Kidney tubule cell (primary cell): ENCODE measurements around the gene SHANK1.

ENCODE experiments used
- DNase-seq: peaks from one replicate; pipeline ENCODE4 v3.0.0-alpha.2; 2018; ENCODE audit warnings: low spot score

The SHANK1 gene

DNA sequence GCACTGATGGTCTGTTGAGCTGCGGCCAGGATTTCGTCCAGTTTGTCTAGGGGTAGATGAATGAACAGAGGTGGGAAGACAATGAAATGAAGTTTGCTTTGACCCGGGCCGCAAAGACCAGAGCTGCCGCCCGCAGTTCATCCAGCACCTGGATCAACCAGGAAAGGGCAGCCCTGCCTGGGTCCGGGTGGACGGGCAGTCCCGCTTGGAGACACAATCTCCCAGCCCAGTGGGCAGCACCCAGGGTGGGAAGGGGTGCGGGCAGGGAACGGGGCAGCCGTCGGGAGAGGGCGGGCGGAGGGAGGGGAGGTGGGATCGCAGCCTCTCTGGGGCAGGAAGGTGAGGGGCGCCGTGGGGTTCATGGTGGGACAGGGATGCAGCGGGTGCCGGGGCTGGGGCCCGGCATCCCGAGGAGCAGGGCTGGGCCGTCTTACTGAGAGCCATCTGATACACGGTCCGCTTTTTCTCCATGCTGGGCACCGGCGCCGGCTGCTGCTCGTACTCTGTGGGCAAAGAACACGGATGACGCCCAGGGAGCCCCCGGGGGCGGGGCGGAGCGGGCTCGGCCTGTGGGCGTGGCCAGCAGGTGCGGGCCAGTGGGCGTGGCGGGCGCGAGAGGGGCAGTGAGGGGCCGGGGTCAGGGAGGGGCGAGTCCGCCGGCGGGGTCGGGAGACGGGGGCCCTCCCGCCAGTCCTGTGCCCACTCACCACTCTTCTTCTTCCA lies 33.1 kb downstream of the SHANK1 start:
- no peak for DNase-seq

DNA sequence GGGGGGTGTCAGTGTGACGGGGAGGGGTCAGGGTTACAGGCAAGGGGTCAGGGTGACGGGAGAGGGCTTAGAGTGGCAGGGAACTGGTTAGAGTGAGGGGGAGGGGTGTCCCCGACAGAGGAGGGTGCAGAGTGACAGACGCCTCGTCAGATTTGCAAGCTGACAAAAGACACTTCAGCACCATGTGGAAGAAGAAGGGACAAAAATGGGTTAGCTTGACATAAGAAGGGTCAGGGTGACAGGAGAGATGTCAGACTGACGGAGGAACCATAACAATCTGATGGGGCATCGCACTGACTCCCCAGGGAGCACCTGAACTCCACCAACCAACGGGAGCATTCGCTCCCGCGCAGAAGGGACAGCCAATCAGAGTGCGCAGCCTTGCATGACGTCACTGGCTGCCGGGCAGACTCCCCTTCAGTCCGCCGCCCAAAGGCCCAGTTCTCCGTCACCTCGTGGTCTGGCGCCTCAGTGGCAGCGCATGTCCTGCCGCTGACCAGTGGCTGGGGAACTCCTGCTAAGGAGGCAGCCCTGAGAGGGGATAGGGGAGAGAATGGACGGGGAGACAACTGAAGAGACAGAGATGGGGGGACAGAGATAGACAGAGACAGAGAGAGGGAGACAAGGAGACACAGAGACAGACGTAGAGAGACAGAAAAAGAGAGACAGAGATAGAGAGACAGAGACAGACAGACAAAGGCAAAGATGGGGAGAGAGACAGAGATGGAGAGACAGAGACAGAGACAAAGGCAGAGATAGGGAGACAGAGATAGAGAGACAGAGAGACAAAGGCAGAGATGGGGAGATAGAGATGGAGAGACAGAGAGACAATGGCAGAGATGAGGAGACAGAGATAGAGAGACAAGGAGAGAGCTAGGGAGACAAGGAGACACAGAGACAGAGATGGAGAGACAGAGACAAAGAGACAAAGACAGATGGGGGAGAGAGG lies 40.2 kb downstream of the SHANK1 start:
- DNase-seq = peak; percentile 70

DNA sequence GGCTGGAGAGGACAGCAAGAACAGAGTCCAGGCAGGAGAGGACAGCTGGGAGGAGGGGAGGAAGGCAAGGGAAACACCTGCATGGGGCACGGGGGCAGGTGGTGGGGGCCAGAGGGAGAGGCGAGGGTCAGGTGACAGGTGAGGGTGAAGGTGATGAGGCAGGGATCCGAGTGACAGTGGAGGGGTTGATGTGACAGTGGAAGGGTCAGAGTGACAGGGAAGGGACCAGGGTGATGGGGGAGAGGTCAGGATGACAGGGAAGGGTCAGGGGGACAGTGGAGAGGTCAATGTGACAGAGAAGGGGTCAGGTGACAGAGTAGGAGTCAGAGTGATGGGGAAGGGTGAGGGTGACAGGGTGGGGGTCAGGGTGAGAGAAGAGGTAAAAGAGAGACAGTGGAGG lies 41.3 kb downstream of the SHANK1 start:
- DNase-seq = no peak

DNA sequence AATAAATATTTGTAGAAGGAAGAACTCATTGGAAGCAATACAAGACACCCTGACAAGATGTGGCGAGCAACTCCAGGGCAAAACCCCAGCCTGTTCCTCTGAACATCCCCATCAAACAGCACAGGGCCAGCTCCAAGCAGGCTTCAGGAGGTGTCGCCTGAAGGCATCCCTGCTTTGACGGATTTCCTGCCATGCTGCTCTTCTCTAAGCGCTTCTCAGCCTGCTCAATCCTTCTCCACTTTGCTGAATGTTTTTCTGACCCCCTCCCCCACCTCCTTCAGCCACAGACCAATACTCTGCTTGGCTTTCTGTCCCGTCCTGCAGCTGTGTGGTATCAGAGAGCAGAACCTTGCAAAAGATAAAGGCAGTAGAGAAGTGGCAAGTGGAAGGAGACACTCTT lies 42.0 kb downstream of the SHANK1 start:
- no peak for DNase-seq

DNA sequence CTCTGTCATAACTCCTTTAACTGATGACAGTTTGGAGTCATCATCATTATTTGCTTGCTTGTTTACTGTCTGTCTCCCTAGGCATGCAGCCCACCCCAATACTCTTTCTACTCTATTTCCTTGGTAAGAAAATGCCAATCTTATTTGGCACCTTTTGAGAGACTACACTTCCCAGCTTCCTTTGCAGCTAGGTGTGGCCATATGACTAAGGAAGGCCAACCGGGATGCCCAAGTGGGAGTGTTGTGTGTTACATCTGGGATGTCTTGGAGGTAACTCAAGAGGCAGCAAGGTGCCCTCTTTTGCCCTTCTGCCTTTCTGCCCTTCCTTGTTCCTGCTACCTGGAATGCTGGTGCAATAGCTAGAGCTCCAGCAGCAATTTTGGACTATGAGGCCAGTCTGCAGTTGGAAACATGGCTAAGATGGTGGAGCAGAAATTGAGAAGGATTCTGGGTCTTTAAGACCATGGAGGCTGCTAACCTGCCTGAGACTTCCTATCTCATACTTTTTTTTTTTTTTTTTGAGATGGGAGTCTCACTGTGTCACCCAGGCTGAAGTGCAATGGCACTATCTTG lies 42.9 kb downstream of the SHANK1 start:
- no peak for DNase-seq

DNA sequence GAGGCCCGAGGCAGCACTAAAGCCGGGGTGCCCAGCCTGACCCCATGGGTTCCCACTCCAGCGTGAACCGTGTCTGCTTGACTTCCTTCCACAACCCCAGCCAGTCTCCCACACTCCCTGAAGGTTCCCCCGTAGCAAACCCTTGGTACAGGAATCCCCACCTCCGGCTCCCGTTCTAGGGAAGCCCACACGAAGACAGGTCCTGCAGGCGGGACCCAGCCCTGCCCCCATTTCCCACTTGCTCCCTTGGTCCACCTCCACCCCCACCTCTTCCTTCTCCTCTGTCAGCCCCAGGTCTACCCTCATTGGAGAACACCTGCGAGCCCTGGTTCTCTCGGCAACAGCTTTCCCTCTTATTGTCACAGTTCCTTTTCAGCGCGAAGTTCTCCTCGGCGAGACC lies 46.5 kb downstream of the SHANK1 start:
- DNase-seq = no peak

DNA sequence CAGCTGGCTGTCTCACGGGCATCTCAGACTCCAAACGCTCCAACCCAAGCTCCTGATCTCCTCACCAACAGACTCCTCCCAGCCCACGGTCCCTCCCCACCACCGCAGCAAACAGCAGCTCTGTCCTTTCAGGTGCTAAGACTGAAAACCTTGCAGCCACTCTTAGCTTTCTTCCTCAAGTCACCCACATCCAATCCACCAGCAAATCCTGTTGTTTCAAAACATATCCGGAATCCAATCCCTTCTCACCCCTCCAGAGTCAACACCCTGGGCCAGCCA lies 49.6 kb downstream of the SHANK1 start:
- no peak for DNase-seq

DNA sequence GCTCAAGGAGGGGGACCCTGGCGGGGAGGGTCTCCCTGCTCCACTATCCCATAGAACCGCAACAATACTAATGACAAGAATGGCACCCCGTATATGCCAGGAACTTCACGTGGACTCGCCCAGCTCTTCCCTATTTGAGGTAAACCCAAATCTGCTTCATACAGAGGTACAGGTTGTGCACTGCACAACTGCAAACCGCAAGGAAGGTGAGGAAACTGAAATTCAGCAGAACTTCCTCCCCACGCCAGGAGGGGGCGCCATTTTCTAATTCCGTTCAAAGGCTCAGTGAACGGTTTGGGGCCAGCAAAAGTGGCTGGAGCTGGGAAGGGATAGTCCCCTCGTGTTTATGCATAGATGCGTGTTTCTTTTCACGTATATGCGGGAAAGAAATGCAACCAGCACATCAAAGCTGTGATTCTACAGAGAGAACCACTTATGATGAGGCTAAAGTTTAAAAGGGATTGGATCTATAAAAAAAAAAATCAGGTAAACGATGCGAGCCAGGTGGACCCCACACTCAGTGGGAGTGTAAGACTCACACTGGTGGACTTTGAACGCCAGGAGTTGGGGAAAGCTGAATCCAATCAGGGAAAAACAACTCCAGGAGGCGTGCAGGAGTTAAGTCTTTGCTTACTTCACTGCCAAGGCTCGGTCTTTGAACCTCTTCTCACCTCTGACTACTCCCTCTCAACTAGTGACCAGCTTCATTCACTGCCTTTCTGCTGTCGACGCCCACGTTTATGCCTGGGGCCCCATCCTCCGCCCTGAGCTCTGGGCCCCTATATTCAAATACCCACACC lies 50.1 kb downstream of the SHANK1 start:
- peak; percentile 33 for DNase-seq

DNA sequence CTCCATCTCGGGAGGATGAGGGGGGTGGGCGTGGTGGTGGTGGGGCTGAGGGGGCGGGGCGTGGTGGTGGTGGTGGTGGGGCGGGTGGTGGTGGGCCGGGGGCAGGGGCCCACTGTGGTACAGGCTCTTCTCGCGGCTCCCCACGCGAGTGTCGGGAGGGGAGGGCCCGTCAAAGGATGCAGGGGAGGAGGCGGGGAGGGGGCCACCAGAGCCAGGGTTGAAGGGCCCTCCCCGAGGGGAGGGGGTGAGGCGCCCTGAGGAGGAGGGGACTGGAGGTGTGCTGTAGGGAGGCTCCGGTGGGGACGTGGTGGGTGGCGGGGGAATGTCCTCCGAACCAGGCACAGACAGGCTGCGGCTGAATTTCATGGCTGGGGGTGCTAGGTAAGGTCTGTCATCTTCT lies 50.7 kb downstream of the SHANK1 start:
- DNase-seq = no peak

DNA sequence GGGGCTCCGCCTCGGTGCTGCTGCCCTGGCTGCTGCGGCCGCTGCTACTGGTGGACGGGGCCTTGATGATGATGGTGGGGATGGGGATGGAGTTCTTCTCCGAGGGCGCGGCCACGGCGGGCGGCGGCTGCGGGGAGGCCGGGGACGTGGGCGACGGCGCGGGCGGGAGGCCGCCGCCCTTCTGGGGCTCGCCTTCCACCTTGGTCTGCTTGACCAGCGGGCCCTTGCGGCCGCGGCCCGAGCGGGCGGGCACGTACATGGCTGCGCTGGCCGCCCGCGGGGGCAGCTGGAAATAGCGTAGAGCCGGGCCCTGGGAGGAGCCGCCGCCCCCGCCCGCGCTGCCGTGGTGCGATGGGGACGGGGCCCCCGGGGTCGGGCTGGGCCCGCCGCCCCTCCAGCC lies 51.2 kb downstream of the SHANK1 start:
- DNase-seq = no peak

DNA sequence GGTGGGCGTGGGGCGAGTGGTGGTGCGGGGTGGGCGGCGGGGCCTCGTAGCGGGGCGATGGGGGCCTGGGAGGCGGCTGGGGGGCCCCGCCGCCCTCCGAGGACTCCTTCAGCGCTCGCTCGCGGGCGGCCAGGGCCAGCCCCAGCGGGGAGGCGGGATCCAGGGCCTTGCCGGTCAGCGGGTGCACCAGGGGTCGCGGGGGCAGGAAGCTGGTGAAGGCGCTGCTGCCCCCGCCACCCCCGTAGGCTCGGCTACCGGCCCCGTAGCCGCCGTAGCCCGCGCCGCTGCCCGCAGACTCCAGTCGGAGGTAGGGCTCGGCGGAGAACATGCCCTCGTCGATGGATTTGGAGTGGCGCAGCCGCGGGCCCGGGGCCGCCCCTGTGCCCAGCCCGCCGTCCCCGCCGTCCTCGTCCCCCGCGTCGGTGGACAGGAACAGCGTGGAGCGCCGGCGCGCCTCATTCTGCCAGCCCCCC lies 51.8 kb downstream of the SHANK1 start:
- DNase-seq = no peak

DNA sequence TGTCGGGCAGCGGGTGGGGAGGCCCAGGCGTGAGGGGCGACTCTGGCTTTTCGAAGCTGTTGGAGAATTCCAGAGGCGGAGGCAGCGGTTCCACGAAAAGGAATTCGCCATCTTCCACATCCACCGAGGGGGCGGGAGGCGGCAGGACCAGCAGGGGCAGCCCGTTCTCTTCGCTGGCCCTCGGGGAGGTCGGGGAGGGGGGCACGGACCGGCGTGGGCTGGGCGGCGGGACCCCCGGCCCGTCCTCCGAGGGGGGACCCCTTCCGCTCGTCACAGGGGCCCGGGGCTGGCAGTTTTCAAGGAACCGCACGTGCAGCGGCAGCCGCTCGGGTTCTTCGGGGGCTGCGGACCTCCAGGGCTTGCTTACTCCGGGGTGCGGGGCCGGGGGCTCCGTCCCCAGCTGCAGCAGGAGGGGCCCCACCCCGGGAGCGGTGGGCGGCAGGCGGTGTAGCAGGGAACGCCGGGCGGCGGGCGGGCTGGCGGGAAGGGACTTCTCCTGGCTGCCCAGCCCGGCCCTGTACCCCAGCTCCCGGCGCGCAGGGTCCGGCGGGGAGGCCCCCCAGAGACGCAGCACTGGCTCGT lies 52.3 kb downstream of the SHANK1 start:
- no peak for DNase-seq

DNA sequence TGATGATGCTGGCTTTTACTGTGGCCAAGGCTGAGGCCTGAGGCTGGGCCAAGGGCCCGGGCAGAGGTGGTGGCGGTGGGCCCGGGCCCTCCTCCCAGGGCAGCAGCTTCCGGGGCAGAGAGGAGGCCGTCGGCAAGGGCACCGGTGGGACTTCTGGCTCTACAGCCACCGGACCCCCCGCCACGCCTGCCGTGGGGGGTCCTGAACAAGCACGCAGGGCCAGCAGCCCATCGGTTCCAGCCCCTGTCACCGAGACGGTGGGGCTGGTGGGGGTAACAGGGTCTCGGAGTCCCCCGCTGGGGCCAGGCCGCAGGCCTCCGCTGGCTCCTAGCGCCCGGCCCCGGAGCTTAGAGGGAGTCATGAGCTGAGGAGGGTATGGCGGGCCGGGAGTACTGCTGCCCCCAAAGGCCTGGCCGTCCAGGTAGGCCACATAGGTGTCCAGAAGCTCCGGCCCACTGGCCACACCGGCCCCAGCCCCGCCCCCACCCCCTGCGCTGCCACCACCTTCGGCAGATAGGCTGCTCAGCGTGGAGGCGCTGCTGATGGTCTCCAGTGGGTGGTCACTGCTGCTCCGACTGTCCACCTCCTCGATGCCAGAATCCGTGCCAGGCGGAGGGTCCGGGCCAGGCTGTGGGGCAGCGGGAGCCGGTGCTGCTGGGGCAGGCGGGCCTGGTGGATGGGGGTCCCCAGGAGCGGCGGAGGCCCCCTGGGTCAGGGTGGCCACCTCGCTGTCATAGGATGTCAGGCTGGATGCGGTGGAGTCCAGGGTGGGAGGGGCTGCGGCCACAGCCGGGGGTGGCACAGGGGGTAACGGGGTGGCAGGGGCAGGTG lies 53.0 kb downstream of the SHANK1 start:
- no peak for DNase-seq

DNA sequence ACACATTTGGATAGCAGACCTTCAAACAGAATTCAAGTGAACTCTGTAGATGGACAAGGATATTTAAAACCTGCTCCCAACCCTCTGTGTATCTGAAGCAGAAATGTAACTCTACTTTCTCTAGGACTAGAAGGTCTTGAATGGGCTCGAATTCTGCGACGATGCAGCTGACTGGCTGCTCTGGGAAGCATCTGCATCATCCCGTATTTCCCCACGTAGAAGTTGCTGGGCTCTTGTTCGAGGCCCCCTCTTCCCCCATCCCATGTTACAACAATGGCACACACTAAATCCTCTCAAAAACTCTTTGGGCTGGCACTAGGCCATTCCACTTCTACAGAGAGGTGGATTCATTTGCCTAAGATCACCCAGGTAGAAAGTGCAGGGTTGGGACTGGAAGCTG lies 55.4 kb downstream of the SHANK1 start:
- DNase-seq = no peak

DNA sequence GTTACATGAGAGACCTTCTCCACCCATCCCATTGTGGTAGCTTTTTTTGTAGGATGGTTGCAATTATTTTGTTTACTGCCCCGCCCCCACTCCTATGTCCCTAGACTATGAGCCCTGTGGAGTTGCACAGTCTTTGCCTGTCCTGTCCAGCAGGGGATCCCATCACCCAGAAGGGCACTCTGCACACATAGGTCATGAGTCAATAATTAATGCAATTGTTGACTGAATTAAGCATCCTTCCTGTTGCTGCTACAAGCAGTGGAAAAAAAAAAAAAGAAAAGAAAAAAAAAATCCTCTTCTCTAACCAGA lies 56.2 kb downstream of the SHANK1 start:
- peak; percentile 45 for DNase-seq

DNA sequence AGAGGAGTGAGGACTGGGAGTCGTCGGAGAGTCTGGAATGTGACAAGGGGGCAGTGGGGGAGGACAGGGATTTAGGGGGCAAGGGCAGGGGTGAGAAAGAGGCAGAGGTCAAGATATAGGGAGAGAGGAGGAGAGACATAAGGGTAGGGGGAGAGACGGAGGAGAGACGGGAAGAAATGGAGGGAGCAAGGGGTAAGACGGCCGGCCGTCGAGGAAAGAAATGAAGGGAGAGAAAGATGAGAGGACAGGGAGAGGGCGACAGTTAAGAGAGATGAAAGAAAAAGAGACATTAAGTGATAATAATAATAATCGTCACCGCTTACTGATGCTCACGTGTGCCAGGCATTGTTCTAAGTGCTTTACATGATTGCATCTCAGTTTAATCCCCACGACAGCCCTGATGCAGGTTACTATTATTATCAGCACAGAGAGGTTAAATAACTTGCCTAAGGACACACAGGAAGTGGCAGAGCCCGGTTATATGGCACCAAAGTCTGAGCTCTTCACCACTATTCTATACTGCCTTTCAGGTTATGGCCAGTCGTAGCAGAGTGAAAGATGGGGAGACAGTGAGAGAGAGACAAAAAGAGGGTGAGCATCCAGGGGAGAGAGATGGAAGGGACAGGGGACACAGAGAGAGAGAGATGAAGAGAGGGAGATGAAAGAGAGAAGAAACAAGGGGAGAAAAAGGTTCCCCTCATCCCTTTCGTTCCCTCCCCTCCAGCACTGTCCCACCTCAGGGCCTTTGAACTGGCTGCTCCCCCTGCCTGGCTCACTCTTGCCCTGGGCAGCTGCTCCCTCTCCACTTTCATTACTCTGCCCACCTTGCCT lies 56.7 kb downstream of the SHANK1 start:
- no peak for DNase-seq

DNA sequence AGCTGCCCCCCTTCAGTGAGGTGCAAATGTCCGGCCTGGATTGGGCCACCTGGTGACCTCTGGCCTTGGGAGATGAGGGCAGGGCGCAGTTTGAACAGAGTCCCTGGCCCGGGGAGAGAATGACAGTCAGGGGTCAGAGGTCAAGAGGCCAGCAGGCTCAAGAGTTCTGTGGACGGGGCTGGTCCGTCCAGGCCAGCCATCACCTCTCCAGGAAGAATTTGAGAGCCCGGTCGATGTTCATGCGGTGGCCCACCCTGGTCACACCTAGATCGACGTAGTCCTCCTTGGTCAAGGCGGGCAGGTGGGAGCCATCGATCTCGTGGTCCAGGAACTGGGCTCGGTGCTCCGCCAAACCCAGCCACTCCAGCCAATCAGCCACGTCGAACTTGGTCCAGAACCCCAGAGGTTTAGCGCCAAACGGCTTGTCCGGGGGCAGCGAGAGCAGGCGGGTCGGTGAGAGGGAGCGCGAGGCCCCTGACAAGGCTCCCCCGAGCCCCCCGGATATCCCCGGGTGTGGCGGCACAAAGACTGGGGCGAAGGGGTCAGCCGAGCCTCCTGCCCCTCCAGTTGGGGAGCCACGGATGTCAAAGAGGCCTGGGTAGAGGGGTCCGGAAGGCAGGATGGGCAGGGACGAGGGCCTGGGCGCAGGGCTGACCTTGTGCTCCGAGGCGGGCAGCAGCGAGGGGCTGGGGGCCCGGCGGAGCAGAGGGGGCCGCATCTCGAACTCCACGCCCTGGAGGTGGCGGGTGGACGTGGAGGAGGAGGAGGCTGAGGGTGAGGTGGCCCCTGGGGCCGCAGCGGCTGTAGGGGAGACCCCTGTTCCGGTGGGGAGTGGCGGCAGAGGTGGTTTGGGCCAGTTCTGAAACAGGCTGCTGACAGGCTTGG lies 57.6 kb downstream of the SHANK1 start:
- no peak for DNase-seq

DNA sequence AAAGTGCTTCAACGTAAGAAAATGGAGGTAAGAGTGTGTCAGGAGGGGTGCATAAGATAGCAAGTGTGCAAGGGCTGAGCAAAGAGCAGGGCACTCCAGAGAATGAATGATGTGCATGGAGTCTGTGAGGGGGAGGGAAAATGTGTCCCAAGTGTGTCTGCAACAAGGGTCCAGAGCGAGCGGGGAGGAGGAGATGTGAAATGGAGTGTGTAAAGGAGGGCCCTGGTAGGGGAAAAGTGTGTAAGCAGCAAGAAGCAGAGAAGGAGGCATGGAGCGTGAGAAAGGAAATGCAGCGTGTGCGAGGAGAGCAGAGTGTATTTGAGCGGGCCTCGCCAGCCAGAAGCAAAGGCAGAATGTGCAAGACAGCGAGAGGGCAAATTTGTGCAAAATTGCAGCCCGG lies 58.6 kb downstream of the SHANK1 start:
- DNase-seq = no peak

DNA sequence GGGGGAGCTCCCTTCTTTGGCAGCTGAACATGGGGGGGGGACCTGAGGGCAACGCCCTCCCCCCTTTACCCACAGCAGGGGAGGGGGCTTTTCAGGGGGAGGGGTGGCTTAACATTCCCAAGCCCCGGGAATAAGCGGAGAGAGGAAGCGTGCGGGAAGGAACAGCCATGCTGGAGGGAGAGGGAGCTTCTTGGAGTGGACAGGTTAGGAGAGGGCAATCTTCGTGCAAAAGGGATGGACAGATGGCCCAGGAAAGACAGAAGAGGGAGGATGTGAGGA lies 59.6 kb downstream of the SHANK1 start:
- DNase-seq = no peak
